ENCODE data around the gene LPAR3. TPM values are rescaled to one million over a fixed set of nuclear protein-coding genes. Genes with fewer than 3 reads are reported as not detected.

The LPAR3 gene
- total RNA-seq, 5 donors from 2014 or later (not counting 1 experiment from before 2014, with no cell fraction given), result 0.75 to 7.0 (median 2.9) TPM

GRCh38 chr1:84823991-84824390 is 69.0 kb downstream of the LPAR3 start:
- Histone ChIP-seq H3K36me3 (ENCODE audit: control insufficient read depth in 2 of 2, extremely low read depth in 1 of 2, insufficient read depth in 1 of 2, low read length in 1 of 2) (no peaks in the 10 kb centered on the region), H3K27ac (ENCODE audit: low read length) (no peak overlapping the region), H3K4me1 (ENCODE audit: control insufficient read depth in 1 of 2, extremely low read depth in 1 of 2, insufficient read depth in 2 of 2, low read length in 2 of 2) (peaks cover 0 to 6% of the 10 kb centered on the region in 2 experiments), H3K9me3 (no peaks in the 10 kb centered on the region), H3K27me3 (replicated peaks in 1 of 2; ENCODE audit: control insufficient read depth in 2 of 2, extremely low read depth in 1 of 2, insufficient read depth in 2 of 2, low read length in 1 of 2) (no peaks in the 10 kb centered on the region), H3K4me3 (ENCODE audit: control insufficient read depth in 1 of 2, extremely low read depth in 1 of 2, low read length in 1 of 2) (no peak overlapping the region)
- no peak for ATAC-seq (replicated peaks in 1 of 4)
- Mint-ChIP-seq H3K36me3 (no peaks in the 10 kb centered on the region), H3K27me3 (peaks cover 0 to 5% of the 10 kb centered on the region in 2 donors), H3K4me3 (no peak overlapping the region), H3K4me1 (peaks cover 8 to 18% (median 9%) of the 10 kb centered on the region in 3 donors), H3K9me3 (no peaks in the 10 kb centered on the region), H3K27ac (no peak overlapping the region)
- no CpG with 5 or more reads among the region's 1 CpG for WGBS (ENCODE audit: insufficient coverage)
- no peak for DNase-seq
- CTCF ChIA-PET, result interaction anchor here in 1 of 2 donors (0.5 kb wide), 1 partner anchor 937 kb away, joined by 3 read pairs; no protein-coding TSS in a partner anchor
- POLR2A ChIA-PET, result no interaction called here

- H3K27ac Mint-ChIP-seq, result no peak overlapping the region
- H3K4me1 ChIP-seq (ENCODE audit: control insufficient read depth in 1 of 2, extremely low read depth in 1 of 2, insufficient read depth in 2 of 2, low read length in 2 of 2), result peaks cover 0 to 8% of the 10 kb centered on the region in 2 experiments
- no peaks in the 10 kb centered on the region for H3K36me3 ChIP-seq (ENCODE audit: control insufficient read depth in 2 of 2, extremely low read depth in 1 of 2, insufficient read depth in 1 of 2, low read length in 1 of 2)
- H3K36me3 Mint-ChIP-seq, result no peaks in the 10 kb centered on the region
- CTCF ChIA-PET, result interaction anchor here in 1 of 2 donors (0.5 kb wide), 1 partner anchor 936 kb away, joined by 3 read pairs; no protein-coding TSS in a partner anchor
- peaks cover 0 to 3% of the 10 kb centered on the region in 2 donors for H3K27me3 Mint-ChIP-seq
- ATAC-seq (replicated peaks in 1 of 4), result no peak
- H3K9me3 Mint-ChIP-seq, result no peaks in the 10 kb centered on the region
- H3K9me3 ChIP-seq, result no peaks in the 10 kb centered on the region
- peaks cover 13 to 22% (median 14%) of the 10 kb centered on the region in 3 donors for H3K4me1 Mint-ChIP-seq
- H3K27me3 ChIP-seq (replicated peaks in 1 of 2; ENCODE audit: control insufficient read depth in 2 of 2, extremely low read depth in 1 of 2, insufficient read depth in 2 of 2, low read length in 1 of 2), result no peaks in the 10 kb centered on the region
- H3K4me3 Mint-ChIP-seq, result no peak overlapping the region
- H3K27ac ChIP-seq (ENCODE audit: low read length), result no peak overlapping the region
- H3K4me3 ChIP-seq (ENCODE audit: control insufficient read depth in 1 of 2, extremely low read depth in 1 of 2, low read length in 1 of 2), result no peak overlapping the region
- DNase-seq, result no peak
- POLR2A ChIA-PET, result no interaction called here
Observed at GRCh38 chr1:84823511-84823910, 69.5 kb downstream of the LPAR3 start.

GRCh38 chr1:84810343-84810742 is 82.7 kb downstream of the LPAR3 start:
- 100% methylated on average over 4 of the region's 9 CpGs for WGBS (ENCODE audit: insufficient coverage)
- Mint-ChIP-seq H3K4me1 (no peaks in the 10 kb centered on the region), H3K4me3 (no peak overlapping the region), H3K9me3 (no peaks in the 10 kb centered on the region), H3K27ac (no peak overlapping the region), H3K27me3 (no peaks in the 10 kb centered on the region), H3K36me3 (no peaks in the 10 kb centered on the region)
- Histone ChIP-seq H3K27me3 (replicated peaks in 1 of 2; ENCODE audit: control insufficient read depth in 2 of 2, extremely low read depth in 1 of 2, insufficient read depth in 2 of 2, low read length in 1 of 2) (peaks cover 0 to 4% of the 10 kb centered on the region in 2 experiments), H3K36me3 (ENCODE audit: control insufficient read depth in 2 of 2, extremely low read depth in 1 of 2, insufficient read depth in 1 of 2, low read length in 1 of 2) (no peaks in the 10 kb centered on the region), H3K9me3 (no peaks in the 10 kb centered on the region), H3K4me3 (ENCODE audit: control insufficient read depth in 1 of 2, extremely low read depth in 1 of 2, low read length in 1 of 2) (no peak overlapping the region), H3K27ac (ENCODE audit: low read length) (no peak overlapping the region), H3K4me1 (ENCODE audit: control insufficient read depth in 1 of 2, extremely low read depth in 1 of 2, insufficient read depth in 2 of 2, low read length in 2 of 2) (no peaks in the 10 kb centered on the region)
- DNase-seq (no peak), ATAC-seq (replicated peaks in 1 of 4) (no peak)
- CTCF ChIA-PET, result interaction anchor here in 1 of 2 donors (0.6 kb wide), 1 partner anchor 199 kb away, joined by 3 read pairs; no protein-coding TSS in a partner anchor
- POLR2A ChIA-PET, result no interaction called here

- DNase-seq (no peak), ATAC-seq (replicated peaks in 1 of 4) (no peak)
- H3K27ac ChIP-seq (ENCODE audit: low read length), result no peak overlapping the region
- no peak overlapping the region for H3K4me3 Mint-ChIP-seq
- no peaks in the 10 kb centered on the region for H3K27me3 Mint-ChIP-seq
- no peaks in the 10 kb centered on the region for H3K36me3 ChIP-seq (ENCODE audit: control insufficient read depth in 2 of 2, extremely low read depth in 1 of 2, insufficient read depth in 1 of 2, low read length in 1 of 2)
- no CpG with 5 or more reads among the region's 3 CpGs for WGBS (ENCODE audit: insufficient coverage)
- no peaks in the 10 kb centered on the region for H3K36me3 Mint-ChIP-seq
- no peak overlapping the region for H3K27ac Mint-ChIP-seq
- H3K9me3 ChIP-seq, result no peaks in the 10 kb centered on the region
- H3K9me3 Mint-ChIP-seq, result no peaks in the 10 kb centered on the region
- H3K27me3 ChIP-seq (replicated peaks in 1 of 2; ENCODE audit: control insufficient read depth in 2 of 2, extremely low read depth in 1 of 2, insufficient read depth in 2 of 2, low read length in 1 of 2), result peaks cover 0 to 4% of the 10 kb centered on the region in 2 experiments
- ChIA-PET POLR2A (no interaction called here), CTCF (interaction anchor here in 1 of 2 donors (0.6 kb wide), 1 partner anchor 12 kb away, joined by 4 read pairs; no protein-coding TSS in a partner anchor)
- H3K4me3 ChIP-seq (ENCODE audit: control insufficient read depth in 1 of 2, extremely low read depth in 1 of 2, low read length in 1 of 2), result no peak overlapping the region
- no peaks in the 10 kb centered on the region for H3K4me1 ChIP-seq (ENCODE audit: control insufficient read depth in 1 of 2, extremely low read depth in 1 of 2, insufficient read depth in 2 of 2, low read length in 2 of 2)
- H3K4me1 Mint-ChIP-seq, result no peaks in the 10 kb centered on the region
Observed at GRCh38 chr1:84809023-84809422, 84.0 kb downstream of the LPAR3 start.

GRCh38 chr1:84803604-84804003 is 89.4 kb downstream of the LPAR3 start:
- no peak overlapping the region for H3K4me3 Mint-ChIP-seq

GRCh38 chr1:84802567-84803232 is 90.3 kb downstream of the LPAR3 start:
- DNase-seq, result no peak
- Mint-ChIP-seq H3K27ac (no peak overlapping the region), H3K27me3 (no peaks in the 10 kb centered on the region), H3K4me3 (no peak overlapping the region), H3K9me3 (no peaks in the 10 kb centered on the region), H3K4me1 (peaks cover 0 to 8% (median 0%) of the 10 kb centered on the region in 3 donors), H3K36me3 (no peaks in the 10 kb centered on the region)
- WGBS (ENCODE audit: insufficient coverage), result no CpG with 5 or more reads among the region's 1 CpG
- Histone ChIP-seq H3K36me3 (ENCODE audit: control insufficient read depth in 2 of 2, extremely low read depth in 1 of 2, insufficient read depth in 1 of 2, low read length in 1 of 2) (no peaks in the 10 kb centered on the region), H3K27me3 (replicated peaks in 1 of 2; ENCODE audit: control insufficient read depth in 2 of 2, extremely low read depth in 1 of 2, insufficient read depth in 2 of 2, low read length in 1 of 2) (peaks cover 0 to 5% of the 10 kb centered on the region in 2 experiments), H3K27ac (ENCODE audit: low read length) (no peak overlapping the region), H3K4me1 (ENCODE audit: control insufficient read depth in 1 of 2, extremely low read depth in 1 of 2, insufficient read depth in 2 of 2, low read length in 2 of 2) (no peaks in the 10 kb centered on the region), H3K4me3 (ENCODE audit: control insufficient read depth in 1 of 2, extremely low read depth in 1 of 2, low read length in 1 of 2) (no peak overlapping the region), H3K9me3 (no peaks in the 10 kb centered on the region)
- ATAC-seq (replicated peaks in 1 of 4), result no peak
- ChIA-PET CTCF (interaction anchor here in 1 of 2 donors (0.5 to 1.5 kb wide), 3 partner anchors 20 to 822 kb away, joined by 3 to 4 read pairs (median 3); no protein-coding TSS in a partner anchor), POLR2A (no interaction called here)

More at GRCh38 chr1:84803604-84804003, 89.4 kb downstream of the LPAR3 start:
- Mint-ChIP-seq H3K27ac (no peak overlapping the region), H3K9me3 (no peaks in the 10 kb centered on the region), H3K4me1 (peaks cover 0 to 3% (median 0%) of the 10 kb centered on the region in 3 donors), H3K36me3 (no peaks in the 10 kb centered on the region), H3K27me3 (no peaks in the 10 kb centered on the region)
- Histone ChIP-seq H3K4me1 (ENCODE audit: control insufficient read depth in 1 of 2, extremely low read depth in 1 of 2, insufficient read depth in 2 of 2, low read length in 2 of 2) (no peaks in the 10 kb centered on the region), H3K27ac (ENCODE audit: low read length) (no peak overlapping the region), H3K4me3 (ENCODE audit: control insufficient read depth in 1 of 2, extremely low read depth in 1 of 2, low read length in 1 of 2) (no peak overlapping the region), H3K36me3 (ENCODE audit: control insufficient read depth in 2 of 2, extremely low read depth in 1 of 2, insufficient read depth in 1 of 2, low read length in 1 of 2) (no peaks in the 10 kb centered on the region), H3K9me3 (no peaks in the 10 kb centered on the region), H3K27me3 (replicated peaks in 1 of 2; ENCODE audit: control insufficient read depth in 2 of 2, extremely low read depth in 1 of 2, insufficient read depth in 2 of 2, low read length in 1 of 2) (peaks cover 0 to 7% of the 10 kb centered on the region in 2 experiments)
- ATAC-seq (replicated peaks in 1 of 4), result no peak
- no peak for DNase-seq
- ChIA-PET POLR2A (no interaction called here), CTCF (no interaction called here)
- WGBS (ENCODE audit: insufficient coverage), result 80% methylated on average over 1 of the region's 1 CpG

All from T-cell (primary cell).